ENCODE results near the gene BTBD9. TPM values are rescaled to one million over a fixed set of nuclear protein-coding genes. Genes with fewer than 3 reads are reported as not detected.

Gene BTBD9
- total and polyA plus RNA-seq, 2 donors (not counting 1 experiment from before 2014, with no cell fraction given): 4.1 to 48.9 TPM

DNA sequence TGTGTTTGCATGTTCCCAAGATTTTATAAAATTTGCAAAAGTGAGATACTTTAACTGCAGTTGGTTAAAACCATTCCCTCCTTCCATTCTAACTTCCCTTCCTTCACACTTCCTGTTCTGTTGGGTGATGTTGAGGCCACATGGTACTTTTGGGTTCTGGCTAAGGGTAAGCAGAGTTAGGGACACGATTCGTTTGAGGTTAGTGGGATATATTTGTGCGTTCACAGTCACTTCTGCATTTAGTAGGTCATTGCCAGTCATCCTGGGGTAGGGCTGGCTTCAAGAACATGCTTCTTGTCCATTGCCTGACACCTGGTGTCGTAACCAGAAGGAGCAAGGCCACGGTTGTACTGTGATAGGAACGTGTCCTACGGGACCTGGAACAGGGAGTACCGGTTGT lies 480.1 kb downstream of the BTBD9 start:
- H3K9ac ChIP-seq (ENCODE audit: low read length): no peak overlapping the region

DNA sequence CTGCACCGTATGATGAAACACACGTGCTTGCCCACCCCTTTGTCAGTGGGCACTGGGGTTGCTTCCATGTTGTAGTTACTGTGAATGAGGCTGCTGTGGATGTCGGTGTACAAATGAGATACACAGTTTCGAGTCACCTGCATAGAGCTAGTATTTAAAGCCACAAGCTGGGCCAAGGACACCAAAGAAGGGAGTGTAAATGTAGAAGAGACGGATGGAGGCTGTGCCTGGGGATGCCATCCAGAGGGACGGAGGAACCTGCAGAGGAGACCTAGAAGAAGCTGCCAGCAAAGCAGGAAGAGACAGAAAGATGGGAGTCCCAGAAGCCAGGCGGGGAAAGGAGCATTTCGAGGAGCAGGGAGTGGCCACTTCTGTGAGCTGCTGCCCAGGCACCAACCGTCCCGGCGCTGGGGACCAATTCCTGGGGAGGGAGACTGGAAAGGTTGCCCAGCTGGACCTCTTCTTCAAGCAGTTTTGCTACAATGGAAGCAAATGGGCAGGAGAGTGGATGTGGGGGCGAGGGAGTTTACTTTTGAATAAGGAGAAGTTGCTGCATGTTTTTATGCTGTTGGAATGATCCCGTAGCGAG lies 480.9 kb downstream of the BTBD9 start:
- no peak overlapping the region for H3K9ac ChIP-seq (ENCODE audit: low read length)
- H4K20me1 ChIP-seq (ENCODE audit: control insufficient read depth, insufficient read depth, low read length, poor library complexity, severe bottlenecking): no peaks in the 10 kb centered on the region
- 95% methylated on average over 14 of the region's 14 CpGs for WGBS (ENCODE audit: insufficient coverage)
- no peaks in the 10 kb centered on the region for H3K27me3 ChIP-seq (replicated peaks in 1 of 4; ENCODE audit: control extremely low read depth in 1 of 4, control insufficient read depth in 3 of 4, insufficient read depth in 4 of 4, low read length in 3 of 4)
- H3K4me1 ChIP-seq (ENCODE audit: control insufficient read depth in 2 of 2, insufficient read depth in 2 of 2, low read length in 2 of 2): peaks cover 0 to under 1% of the 10 kb centered on the region in 2 donors
- CTCF ChIA-PET: no interaction called here
- no peak overlapping the region for H3K27ac ChIP-seq (ENCODE audit: low read length in 2 of 2)
- Mint-ChIP-seq H3K4me3 (no peak overlapping the region), H3K4me1 (peaks cover under 1% of the 10 kb centered on the region), H3K27me3 (no peaks in the 10 kb centered on the region), H3K9me3 (ENCODE audit: insufficient read depth) (no peaks in the 10 kb centered on the region), H3K27ac (no peak overlapping the region)
- no peak overlapping the region for H2AFZ ChIP-seq (ENCODE audit: insufficient read depth, low read depth, low read length, poor library complexity, severe bottlenecking)
- H3K36me3 ChIP-seq (replicated peaks in 1 of 2; ENCODE audit: control extremely low read depth in 1 of 2, control insufficient read depth in 1 of 2, extremely low read depth in 1 of 2, insufficient read depth in 2 of 2, low read length in 1 of 2): peaks cover 0 to 4% of the 10 kb centered on the region in 2 experiments
- H3K4me2 ChIP-seq (replicated peaks; ENCODE audit: low read depth, low read length, poor library complexity, severe bottlenecking): no peak overlapping the region
- ATAC-seq (ENCODE audit: low read depth) (no peak), DNase-seq (no peak)
- intact Hi-C loops (cut with micrococcal nuclease): no loop called here
- POLR2A ChIA-PET: no interaction called here
- TF ChIP-seq, protein P1, sequence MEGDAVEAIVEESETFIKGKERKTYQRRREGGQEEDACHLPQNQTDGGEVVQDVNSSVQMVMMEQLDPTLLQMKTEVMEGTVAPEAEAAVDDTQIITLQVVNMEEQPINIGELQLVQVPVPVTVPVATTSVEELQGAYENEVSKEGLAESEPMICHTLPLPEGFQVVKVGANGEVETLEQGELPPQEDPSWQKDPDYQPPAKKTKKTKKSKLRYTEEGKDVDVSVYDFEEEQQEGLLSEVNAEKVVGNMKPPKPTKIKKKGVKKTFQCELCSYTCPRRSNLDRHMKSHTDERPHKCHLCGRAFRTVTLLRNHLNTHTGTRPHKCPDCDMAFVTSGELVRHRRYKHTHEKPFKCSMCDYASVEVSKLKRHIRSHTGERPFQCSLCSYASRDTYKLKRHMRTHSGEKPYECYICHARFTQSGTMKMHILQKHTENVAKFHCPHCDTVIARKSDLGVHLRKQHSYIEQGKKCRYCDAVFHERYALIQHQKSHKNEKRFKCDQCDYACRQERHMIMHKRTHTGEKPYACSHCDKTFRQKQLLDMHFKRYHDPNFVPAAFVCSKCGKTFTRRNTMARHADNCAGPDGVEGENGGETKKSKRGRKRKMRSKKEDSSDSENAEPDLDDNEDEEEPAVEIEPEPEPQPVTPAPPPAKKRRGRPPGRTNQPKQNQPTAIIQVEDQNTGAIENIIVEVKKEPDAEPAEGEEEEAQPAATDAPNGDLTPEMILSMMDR (IDR thresholded peaks at IDR 0.05): no peak
- no peak for TF ChIP-seq EZH2 (IDR thresholded peaks at IDR 0.05; ENCODE audit: borderline replicate concordance, insufficient read depth, low read depth, low read length, poor library complexity, severe bottlenecking)
- no peak overlapping the region for H3K4me3 ChIP-seq (ENCODE audit: control extremely low read depth in 1 of 5, extremely low read depth in 1 of 5, insufficient read depth in 1 of 5, low read depth in 2 of 5, low read length in 4 of 5)
- H3K9me3 ChIP-seq (ENCODE audit: control extremely low read depth in 1 of 3, control insufficient read depth in 2 of 3, insufficient read depth in 1 of 3, low read length in 2 of 3): no peaks in the 10 kb centered on the region
- no peaks in the 10 kb centered on the region for H3K79me2 ChIP-seq (ENCODE audit: control insufficient read depth, insufficient read depth, low read length)

More for the DNA sequence above, 480.1 kb downstream of the BTBD9 start:
- no peak overlapping the region for H3K27ac Mint-ChIP-seq
- POLR2A ChIA-PET: no interaction called here
- Histone ChIP-seq H4K20me1 (ENCODE audit: control insufficient read depth, insufficient read depth, low read length, poor library complexity, severe bottlenecking) (no peaks in the 10 kb centered on the region), H3K27me3 (replicated peaks in 1 of 4; ENCODE audit: control extremely low read depth in 1 of 4, control insufficient read depth in 3 of 4, insufficient read depth in 4 of 4, low read length in 3 of 4) (no peaks in the 10 kb centered on the region), H3K79me2 (ENCODE audit: control insufficient read depth, insufficient read depth, low read length) (no peaks in the 10 kb centered on the region), H3K4me3 (ENCODE audit: control extremely low read depth in 1 of 5, extremely low read depth in 1 of 5, insufficient read depth in 1 of 5, low read depth in 2 of 5, low read length in 4 of 5) (no peak overlapping the region), H3K27ac (ENCODE audit: low read length in 2 of 2) (no peak overlapping the region), H3K4me1 (ENCODE audit: control insufficient read depth in 2 of 2, insufficient read depth in 2 of 2, low read length in 2 of 2) (no peaks in the 10 kb centered on the region), H2AFZ (ENCODE audit: insufficient read depth, low read depth, low read length, poor library complexity, severe bottlenecking) (no peak overlapping the region), H3K4me2 (replicated peaks; ENCODE audit: low read depth, low read length, poor library complexity, severe bottlenecking) (no peak overlapping the region), H3K9me3 (ENCODE audit: control extremely low read depth in 1 of 3, control insufficient read depth in 2 of 3, insufficient read depth in 1 of 3, low read length in 2 of 3) (no peaks in the 10 kb centered on the region), H3K36me3 (replicated peaks in 1 of 2; ENCODE audit: control extremely low read depth in 1 of 2, control insufficient read depth in 1 of 2, extremely low read depth in 1 of 2, insufficient read depth in 2 of 2, low read length in 1 of 2) (peaks cover 0 to 1% of the 10 kb centered on the region in 2 experiments)
- 89% methylated on average over 5 of the region's 8 CpGs for WGBS (ENCODE audit: insufficient coverage)
- TF ChIP-seq EZH2 (IDR thresholded peaks at IDR 0.05; ENCODE audit: borderline replicate concordance, insufficient read depth, low read depth, low read length, poor library complexity, severe bottlenecking): no peak
- TF ChIP-seq, protein P1 (IDR thresholded peaks at IDR 0.05): no peak
- CTCF ChIA-PET: no interaction called here
- no peaks in the 10 kb centered on the region for H3K4me1 Mint-ChIP-seq
- H3K9me3 Mint-ChIP-seq (ENCODE audit: insufficient read depth): no peaks in the 10 kb centered on the region
- intact Hi-C loops (cut with micrococcal nuclease): no loop called here
- H3K4me3 Mint-ChIP-seq: no peak overlapping the region
- H3K27me3 Mint-ChIP-seq: no peaks in the 10 kb centered on the region
- ATAC-seq (ENCODE audit: low read depth) (no peak), DNase-seq (no peak)

All from B cell (primary cell).